Mesenchymal stem cell (in vitro differentiated cells and primary cell): ENCODE data around the gene PLPPR1.
A peak's percentile ranks its signal among the peaks of the same experiment; 100 is the strongest.

Experiments
- DNase-seq: peaks from one replicate; pipeline ENCODE4 v3.0.0-alpha.2; 2013
- H2AFZ ChIP-seq: one replicate; pipeline ENCODE4 v1.6.1; 2013; ENCODE audit warnings: low read depth, mild to moderate bottlenecking, control low read depth, inconsistent platforms, low read length, moderate library complexity
- H2AK5ac ChIP-seq: 2 replicates; pipeline ENCODE4 v1.6.1; 2013; ENCODE audit warnings: low read length, moderate library complexity, mild to moderate bottlenecking, inconsistent platforms; ENCODE audit not compliant: severe bottlenecking
- H2BK120ac ChIP-seq: one replicate; pipeline ENCODE4 v1.6.1; 2013; ENCODE audit warnings: low read depth, mild to moderate bottlenecking, inconsistent platforms, low read length, moderate library complexity
- H2BK12ac ChIP-seq, 2 experiments: one replicate each; pipeline ENCODE4 v1.6.1; 2013; ENCODE audit warnings: inconsistent platforms in 2 of 2, low read length in 2 of 2, mild to moderate bottlenecking in 2 of 2, moderate library complexity in 2 of 2, control low read depth in 1 of 2
- H2BK15ac ChIP-seq: one replicate; pipeline ENCODE4 v1.6.1; 2013; ENCODE audit warnings: mild to moderate bottlenecking, low read depth, inconsistent platforms; ENCODE audit not compliant: poor library complexity, severe bottlenecking
- H2BK5ac ChIP-seq: 2 replicates; pipeline ENCODE4 v1.6.1; 2013; ENCODE audit warnings: low read depth, mild to moderate bottlenecking, low read length, control low read depth, inconsistent platforms; ENCODE audit not compliant: poor library complexity, severe bottlenecking
- H3K14ac ChIP-seq, 2 experiments: one replicate each; pipeline ENCODE4 v1.6.1; 2013; ENCODE audit warnings: inconsistent platforms in 2 of 2, low read length in 2 of 2, control low read depth in 1 of 2, mild to moderate bottlenecking in 1 of 2, moderate library complexity in 1 of 2
- H3K18ac ChIP-seq, 2 experiments: one replicate each; pipeline ENCODE4 v1.6.1; 2013; ENCODE audit warnings: inconsistent platforms in 2 of 2, low read length in 2 of 2, control low read depth in 1 of 2, low read depth in 1 of 2, mild to moderate bottlenecking in 1 of 2
- H3K23ac ChIP-seq, 2 experiments: one replicate each; pipeline ENCODE4 v1.6.1; 2013; ENCODE audit warnings: inconsistent platforms in 2 of 2, low read length in 2 of 2, mild to moderate bottlenecking in 2 of 2, moderate library complexity in 2 of 2, control low read depth in 1 of 2
- H3K27ac ChIP-seq: 2 replicates; pipeline ENCODE4 v1.5.1; 2013; ENCODE audit warnings: mild to moderate bottlenecking, moderate library complexity, low read length, control low read depth, inconsistent platforms; ENCODE audit not compliant: poor library complexity, severe bottlenecking
- H3K27me3 ChIP-seq, 2 experiments: 2 replicates each; pipeline versions ENCODE4 v1.6.1 to v1.7.0; 2013; ENCODE audit warnings: low read length in 2 of 2, mild to moderate bottlenecking in 2 of 2, moderate library complexity in 2 of 2, control low read depth in 1 of 2, inconsistent platforms in 1 of 2; ENCODE audit not compliant: control insufficient read depth in 1 of 2, insufficient read depth in 1 of 2
- H3K36me3 ChIP-seq, 2 experiments: 2 replicates each; pipeline versions ENCODE4 v1.6.1 to v1.7.0; 2013; ENCODE audit warnings: low read length in 2 of 2, control low read depth in 1 of 2, inconsistent platforms in 1 of 2, low read depth in 1 of 2, mild to moderate bottlenecking in 1 of 2; ENCODE audit not compliant: insufficient read depth in 2 of 2, control insufficient read depth in 1 of 2
- H3K4ac ChIP-seq, 2 experiments: one replicate each; pipeline ENCODE4 v1.6.1; 2013; ENCODE audit warnings: inconsistent platforms in 2 of 2, low read length in 2 of 2, mild to moderate bottlenecking in 2 of 2, moderate library complexity in 2 of 2, control low read depth in 1 of 2, low read depth in 1 of 2
- H3K4me1 ChIP-seq: 2 replicates; pipeline ENCODE4 v1.6.1; 2013; ENCODE audit warnings: low read depth, low read length, control low read depth; ENCODE audit not compliant: control insufficient read depth, insufficient read depth
- H3K4me2 ChIP-seq: 2 replicates; pipeline ENCODE4 v1.6.1; 2013; ENCODE audit warnings: low read length, mild to moderate bottlenecking, inconsistent platforms; ENCODE audit not compliant: poor library complexity, severe bottlenecking
- H3K4me3 ChIP-seq, 2 experiments: 2 replicates each; pipeline versions ENCODE4 v1.5.1 to v1.7.0; 2013; ENCODE audit warnings: low read length in 2 of 2, mild to moderate bottlenecking in 2 of 2, control low read depth in 1 of 2, low read depth in 1 of 2; ENCODE audit not compliant: insufficient read depth in 1 of 2
- H3K79me1 ChIP-seq: replicated peaks from 2 replicates; pipeline ENCODE4 v1.6.1; 2013; ENCODE audit warnings: mild to moderate bottlenecking, control low read depth, low read length, inconsistent platforms; ENCODE audit not compliant: poor library complexity, severe bottlenecking
- H3K9ac ChIP-seq: 2 replicates; pipeline ENCODE4 v1.7.0; 2013; ENCODE audit warnings: mild to moderate bottlenecking, low read length, moderate library complexity
- H3K9me3 ChIP-seq: 2 replicates; pipeline ENCODE4 v1.7.0; 2013; ENCODE audit warnings: mild to moderate bottlenecking, low read length; ENCODE audit not compliant: control insufficient read depth
- H4K8ac ChIP-seq: one replicate; pipeline ENCODE4 v1.6.1; 2013; ENCODE audit warnings: inconsistent platforms, mild to moderate bottlenecking, low read length, moderate library complexity
- H4K91ac ChIP-seq: one replicate; pipeline ENCODE4 v1.6.1; 2013; ENCODE audit warnings: mild to moderate bottlenecking, low read length, inconsistent platforms
- WGBS: methylation state at CpG from one replicate; pipeline ENCODE4 v1.1.7; 2013; ENCODE audit warnings: mixed read lengths; 5-methylcytosine and 5-hydroxymethylcytosine counted together

PLPPR1 gene

GRCh38 chr9:101354143-101354764 is 325.7 kb downstream of the PLPPR1 start:
- H3K23ac ChIP-seq = no peak overlapping the region
- no peak overlapping the region for H2BK120ac ChIP-seq
- H3K4me3 ChIP-seq = no peak overlapping the region
- H4K8ac ChIP-seq = no peak overlapping the region
- no peak overlapping the region for H2BK5ac ChIP-seq
- no peaks in the 10 kb centered on the region for H3K27me3 ChIP-seq
- H3K79me1 ChIP-seq = no peaks in the 10 kb centered on the region
- no peak overlapping the region for H3K14ac ChIP-seq
- DNase-seq = no peak
- H4K91ac ChIP-seq = no peak overlapping the region
- H3K18ac ChIP-seq = no peak overlapping the region
- no peak overlapping the region for H2BK12ac ChIP-seq
- H2BK15ac ChIP-seq = no peak overlapping the region
- H3K27ac ChIP-seq = no peak overlapping the region
- H3K9ac ChIP-seq = no peak overlapping the region
- no peak overlapping the region for H2AFZ ChIP-seq
- no peak overlapping the region for H3K4me2 ChIP-seq
- H3K36me3 ChIP-seq = no peaks in the 10 kb centered on the region
- WGBS = 77% methylated on average over 5 of the region's 5 CpGs
- H3K9me3 ChIP-seq = no peaks in the 10 kb centered on the region
- H3K4ac ChIP-seq = no peak overlapping the region
- no peak overlapping the region for H2AK5ac ChIP-seq
- no peaks in the 10 kb centered on the region for H3K4me1 ChIP-seq

- WGBS = 74% methylated on average over 7 of the region's 7 CpGs
These were observed 326.5 kb downstream of the PLPPR1 start for GRCh38 chr9:101354765-101355708.

GRCh38 chr9:101356619-101357018 is 328.1 kb downstream of the PLPPR1 start:
- no peak for DNase-seq
- 72% methylated on average over 1 of the region's 1 CpG for WGBS
- Histone ChIP-seq H3K27me3 (no peaks in the 10 kb centered on the region), H3K4me2 (no peak overlapping the region), H3K18ac (no peak overlapping the region), H4K91ac (no peak overlapping the region), H3K23ac (no peak overlapping the region), H3K4me1 (no peaks in the 10 kb centered on the region), H4K8ac (no peak overlapping the region), H2AFZ (no peak overlapping the region), H3K4me3 (no peak overlapping the region), H3K36me3 (no peaks in the 10 kb centered on the region), H2BK5ac (no peak overlapping the region), H3K14ac (peak overlapping the region in 1 of 2 experiments; percentile 8), H3K27ac (no peak overlapping the region), H2BK15ac (no peak overlapping the region), H2BK12ac (no peak overlapping the region), H3K79me1 (no peaks in the 10 kb centered on the region), H2AK5ac (no peak overlapping the region), H2BK120ac (no peak overlapping the region), H3K9me3 (no peaks in the 10 kb centered on the region), H3K9ac (no peak overlapping the region), H3K4ac (no peak overlapping the region)

More at GRCh38 chr9:101354765-101355708, 326.5 kb downstream of the PLPPR1 start:
- Histone ChIP-seq H3K9me3 (no peaks in the 10 kb centered on the region), H2AFZ (no peak overlapping the region), H2BK12ac (no peak overlapping the region), H3K9ac (no peak overlapping the region), H3K27me3 (no peaks in the 10 kb centered on the region), H3K4me3 (no peak overlapping the region), H4K91ac (no peak overlapping the region), H2AK5ac (no peak overlapping the region), H3K23ac (no peak overlapping the region), H3K18ac (no peak overlapping the region), H3K79me1 (no peaks in the 10 kb centered on the region), H2BK15ac (no peak overlapping the region), H3K27ac (no peak overlapping the region), H3K4ac (no peak overlapping the region), H2BK5ac (no peak overlapping the region), H3K36me3 (no peaks in the 10 kb centered on the region), H3K4me2 (no peak overlapping the region), H3K4me1 (no peaks in the 10 kb centered on the region), H3K14ac (no peak overlapping the region), H4K8ac (no peak overlapping the region), H2BK120ac (no peak overlapping the region)
- no peak for DNase-seq

GRCh38 chr9:101359679-101360078 is 331.2 kb downstream of the PLPPR1 start:
- Histone ChIP-seq H2BK120ac (no peak overlapping the region), H4K91ac (no peak overlapping the region), H3K79me1 (no peaks in the 10 kb centered on the region), H3K27ac (no peak overlapping the region), H2AFZ (no peak overlapping the region), H3K27me3 (no peaks in the 10 kb centered on the region), H3K14ac (no peak overlapping the region), H3K4me1 (no peaks in the 10 kb centered on the region), H3K18ac (no peak overlapping the region), H2BK5ac (no peak overlapping the region), H3K4me2 (no peak overlapping the region), H3K4ac (no peak overlapping the region), H3K9ac (no peak overlapping the region), H3K4me3 (no peak overlapping the region), H3K9me3 (no peaks in the 10 kb centered on the region), H3K36me3 (no peaks in the 10 kb centered on the region), H2BK15ac (no peak overlapping the region), H3K23ac (no peak overlapping the region), H4K8ac (no peak overlapping the region), H2BK12ac (no peak overlapping the region), H2AK5ac (no peak overlapping the region)
- no peak for DNase-seq
- WGBS = no CpG with 5 or more reads among the region's 1 CpG
